ENCODE measurements around the gene NOXRED1.

Gene NOXRED1

GRCh38 chr14:77469067-77469505 lies 45.8 kb upstream of the NOXRED1 start:
- no peaks in the 10 kb centered on the region for H3K9me2 ChIP-seq (replicated peaks; ENCODE audit: insufficient read depth, low read length)
- no peak overlapping the region for H3K4me3 ChIP-seq (ENCODE audit: insufficient read depth, low read length, poor library complexity, severe bottlenecking)
- H3K36me3 ChIP-seq (ENCODE audit: low read length), result peaks cover 15% of the 10 kb centered on the region; the same call in 1 of the 2 replicates
- no peak overlapping the region for H3K9ac ChIP-seq (ENCODE audit: low read length)
- H3K27me3 ChIP-seq (ENCODE audit: low read length), result no peaks in the 10 kb centered on the region
- no peak overlapping the region for H3K27ac ChIP-seq (ENCODE audit: low read depth, low read length)
- no peak overlapping the region for H2AFZ ChIP-seq (ENCODE audit: low read depth, low read length, severe bottlenecking)
- H3K9me3 ChIP-seq (ENCODE audit: insufficient read depth, low read length), result no peaks in the 10 kb centered on the region
- H4K20me1 ChIP-seq (ENCODE audit: low read depth, low read length), result no peaks in the 10 kb centered on the region
- H3F3A ChIP-seq (ENCODE audit: insufficient read depth), result peaks cover 13% of the 10 kb centered on the region
- H3K4me2 ChIP-seq (ENCODE audit: low read depth, low read length, poor library complexity, severe bottlenecking), result no peak overlapping the region
- TF ChIP-seq, protein P1, sequence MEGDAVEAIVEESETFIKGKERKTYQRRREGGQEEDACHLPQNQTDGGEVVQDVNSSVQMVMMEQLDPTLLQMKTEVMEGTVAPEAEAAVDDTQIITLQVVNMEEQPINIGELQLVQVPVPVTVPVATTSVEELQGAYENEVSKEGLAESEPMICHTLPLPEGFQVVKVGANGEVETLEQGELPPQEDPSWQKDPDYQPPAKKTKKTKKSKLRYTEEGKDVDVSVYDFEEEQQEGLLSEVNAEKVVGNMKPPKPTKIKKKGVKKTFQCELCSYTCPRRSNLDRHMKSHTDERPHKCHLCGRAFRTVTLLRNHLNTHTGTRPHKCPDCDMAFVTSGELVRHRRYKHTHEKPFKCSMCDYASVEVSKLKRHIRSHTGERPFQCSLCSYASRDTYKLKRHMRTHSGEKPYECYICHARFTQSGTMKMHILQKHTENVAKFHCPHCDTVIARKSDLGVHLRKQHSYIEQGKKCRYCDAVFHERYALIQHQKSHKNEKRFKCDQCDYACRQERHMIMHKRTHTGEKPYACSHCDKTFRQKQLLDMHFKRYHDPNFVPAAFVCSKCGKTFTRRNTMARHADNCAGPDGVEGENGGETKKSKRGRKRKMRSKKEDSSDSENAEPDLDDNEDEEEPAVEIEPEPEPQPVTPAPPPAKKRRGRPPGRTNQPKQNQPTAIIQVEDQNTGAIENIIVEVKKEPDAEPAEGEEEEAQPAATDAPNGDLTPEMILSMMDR (IDR thresholded peaks at IDR 0.05; ENCODE audit: insufficient read depth, low read length, poor library complexity, severe bottlenecking), result no peak
- TF ChIP-seq EZH2phosphoT487 (conservative IDR thresholded peaks at IDR 0.05; ENCODE audit: low read length), result no peak
- no peaks in the 10 kb centered on the region for H3K79me2 ChIP-seq (ENCODE audit: insufficient read depth, low read length)

GRCh38 chr14:77467801-77468200 lies 44.5 kb upstream of the NOXRED1 start:
- H3K27me3 ChIP-seq (ENCODE audit: low read length), result no peaks in the 10 kb centered on the region
- no peak overlapping the region for H3K4me2 ChIP-seq (ENCODE audit: low read depth, low read length, poor library complexity, severe bottlenecking)
- H4K20me1 ChIP-seq (ENCODE audit: low read depth, low read length), result no peaks in the 10 kb centered on the region
- no peak overlapping the region for H3K9ac ChIP-seq (ENCODE audit: low read length)
- H3K27ac ChIP-seq (ENCODE audit: low read depth, low read length), result no peak overlapping the region
- H3K4me3 ChIP-seq (ENCODE audit: insufficient read depth, low read length, poor library complexity, severe bottlenecking), result no peak overlapping the region
- no peaks in the 10 kb centered on the region for H3K79me2 ChIP-seq (ENCODE audit: insufficient read depth, low read length)
- H3K9me3 ChIP-seq (ENCODE audit: insufficient read depth, low read length), result no peaks in the 10 kb centered on the region
- TF ChIP-seq, protein P1 (IDR thresholded peaks at IDR 0.05; ENCODE audit: insufficient read depth, low read length, poor library complexity, severe bottlenecking), result no peak
- no peak for TF ChIP-seq EZH2phosphoT487 (conservative IDR thresholded peaks at IDR 0.05; ENCODE audit: low read length)
- H3F3A ChIP-seq (ENCODE audit: insufficient read depth), result peaks cover 13% of the 10 kb centered on the region
- H3K9me2 ChIP-seq (replicated peaks; ENCODE audit: insufficient read depth, low read length), result no peaks in the 10 kb centered on the region
- no peak overlapping the region for H2AFZ ChIP-seq (ENCODE audit: low read depth, low read length, severe bottlenecking)
- H3K36me3 ChIP-seq (ENCODE audit: low read length), result peaks cover 15% of the 10 kb centered on the region; the same call in 1 of the 2 replicates

DNA sequence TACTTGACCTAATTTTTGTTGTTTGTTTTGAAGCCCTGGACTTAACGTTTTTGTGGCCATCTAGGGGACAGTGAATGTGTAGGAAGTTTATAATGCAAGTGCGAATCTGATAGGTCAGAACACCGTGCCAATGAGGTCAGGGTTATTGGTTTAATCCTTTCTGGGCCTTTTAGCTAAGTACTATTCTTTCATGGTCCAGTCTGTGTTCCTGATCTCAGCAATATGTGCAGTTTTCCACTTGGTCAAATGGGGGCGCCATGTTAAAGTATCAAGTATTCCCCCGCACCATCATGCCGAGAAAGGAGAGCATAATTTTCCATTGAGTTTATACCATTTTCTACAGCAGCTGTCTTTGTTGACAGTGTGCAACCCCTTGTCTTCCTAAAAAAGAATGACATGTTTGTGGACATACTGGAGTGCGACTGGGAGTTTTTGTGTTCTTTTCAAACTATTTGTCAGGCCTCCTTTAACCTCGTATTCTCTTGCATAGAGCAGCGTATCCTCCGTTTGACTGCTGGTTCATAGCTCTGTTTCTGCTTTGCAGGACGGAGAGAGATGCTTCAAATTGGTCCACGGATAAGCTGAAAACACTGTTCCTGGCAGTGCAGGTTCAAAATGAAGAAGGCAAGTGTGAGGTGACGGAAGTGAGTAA lies 35.9 kb upstream of the NOXRED1 start:
- H3K27me3 ChIP-seq (ENCODE audit: low read length), result no peaks in the 10 kb centered on the region
- peaks cover 44% of the 10 kb centered on the region for H3K79me2 ChIP-seq (ENCODE audit: insufficient read depth, low read length)
- H3K27ac ChIP-seq (ENCODE audit: low read depth, low read length), result peak overlapping the region; percentile 82
- H3F3A ChIP-seq (ENCODE audit: insufficient read depth), result peaks cover 9% of the 10 kb centered on the region; the same call in 1 of the 2 replicates
- H3K4me2 ChIP-seq (ENCODE audit: low read depth, low read length, poor library complexity, severe bottlenecking), result peak overlapping the region; percentile 87
- peaks cover 12% of the 10 kb centered on the region for H3K36me3 ChIP-seq (ENCODE audit: low read length)
- peak overlapping the region; percentile 90 for H3K9ac ChIP-seq (ENCODE audit: low read length)
- H3K9me2 ChIP-seq (replicated peaks; ENCODE audit: insufficient read depth, low read length), result no peaks in the 10 kb centered on the region
- H2AFZ ChIP-seq (ENCODE audit: low read depth, low read length, severe bottlenecking), result no peak overlapping the region
- H4K20me1 ChIP-seq (ENCODE audit: low read depth, low read length), result peaks cover 9% of the 10 kb centered on the region; the same call in 1 of the 2 replicates
- no peak for TF ChIP-seq EZH2phosphoT487 (conservative IDR thresholded peaks at IDR 0.05; ENCODE audit: low read length)
- TF ChIP-seq, protein P1 (IDR thresholded peaks at IDR 0.05; ENCODE audit: insufficient read depth, low read length, poor library complexity, severe bottlenecking), result peak; percentile 70
- H3K9me3 ChIP-seq (ENCODE audit: insufficient read depth, low read length), result no peaks in the 10 kb centered on the region
- H3K4me3 ChIP-seq (ENCODE audit: insufficient read depth, low read length, poor library complexity, severe bottlenecking), result peak overlapping the region; percentile 91

All from SU-DHL-6 (cell line).